ENCODE results near the gene ABO.
"Not testable (repeated sequence)": the region's sequence is repeated elsewhere in the genome, so short reads cannot be mapped to it uniquely, and the experiment has no call there.

The ABO gene

GRCh38 chr9:133284362-133284761 is 9.4 kb upstream of the ABO start:
- no peak for DNase-seq (ENCODE audit: low spot score)
- TF ChIP-seq, protein P1, sequence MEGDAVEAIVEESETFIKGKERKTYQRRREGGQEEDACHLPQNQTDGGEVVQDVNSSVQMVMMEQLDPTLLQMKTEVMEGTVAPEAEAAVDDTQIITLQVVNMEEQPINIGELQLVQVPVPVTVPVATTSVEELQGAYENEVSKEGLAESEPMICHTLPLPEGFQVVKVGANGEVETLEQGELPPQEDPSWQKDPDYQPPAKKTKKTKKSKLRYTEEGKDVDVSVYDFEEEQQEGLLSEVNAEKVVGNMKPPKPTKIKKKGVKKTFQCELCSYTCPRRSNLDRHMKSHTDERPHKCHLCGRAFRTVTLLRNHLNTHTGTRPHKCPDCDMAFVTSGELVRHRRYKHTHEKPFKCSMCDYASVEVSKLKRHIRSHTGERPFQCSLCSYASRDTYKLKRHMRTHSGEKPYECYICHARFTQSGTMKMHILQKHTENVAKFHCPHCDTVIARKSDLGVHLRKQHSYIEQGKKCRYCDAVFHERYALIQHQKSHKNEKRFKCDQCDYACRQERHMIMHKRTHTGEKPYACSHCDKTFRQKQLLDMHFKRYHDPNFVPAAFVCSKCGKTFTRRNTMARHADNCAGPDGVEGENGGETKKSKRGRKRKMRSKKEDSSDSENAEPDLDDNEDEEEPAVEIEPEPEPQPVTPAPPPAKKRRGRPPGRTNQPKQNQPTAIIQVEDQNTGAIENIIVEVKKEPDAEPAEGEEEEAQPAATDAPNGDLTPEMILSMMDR (IDR thresholded peaks at IDR 0.05; ENCODE audit: extremely low read depth, missing control alignments), result no peak

GRCh38 chr9:133283255-133284032 is 8.4 kb upstream of the ABO start:
- not testable (repeated sequence) for DNase-seq (ENCODE audit: low spot score)

- TF ChIP-seq, protein P1 (IDR thresholded peaks at IDR 0.05; ENCODE audit: extremely low read depth, missing control alignments), result no peak
- no peak for DNase-seq (ENCODE audit: low spot score)
Measured at GRCh38 chr9:133282464-133283238, 7.7 kb upstream of the ABO start.

GRCh38 chr9:133280392-133280791 is 5.4 kb upstream of the ABO start:
- no peak for DNase-seq (ENCODE audit: low spot score)
- TF ChIP-seq, protein P1 (IDR thresholded peaks at IDR 0.05; ENCODE audit: extremely low read depth, missing control alignments), result no peak

DNA sequence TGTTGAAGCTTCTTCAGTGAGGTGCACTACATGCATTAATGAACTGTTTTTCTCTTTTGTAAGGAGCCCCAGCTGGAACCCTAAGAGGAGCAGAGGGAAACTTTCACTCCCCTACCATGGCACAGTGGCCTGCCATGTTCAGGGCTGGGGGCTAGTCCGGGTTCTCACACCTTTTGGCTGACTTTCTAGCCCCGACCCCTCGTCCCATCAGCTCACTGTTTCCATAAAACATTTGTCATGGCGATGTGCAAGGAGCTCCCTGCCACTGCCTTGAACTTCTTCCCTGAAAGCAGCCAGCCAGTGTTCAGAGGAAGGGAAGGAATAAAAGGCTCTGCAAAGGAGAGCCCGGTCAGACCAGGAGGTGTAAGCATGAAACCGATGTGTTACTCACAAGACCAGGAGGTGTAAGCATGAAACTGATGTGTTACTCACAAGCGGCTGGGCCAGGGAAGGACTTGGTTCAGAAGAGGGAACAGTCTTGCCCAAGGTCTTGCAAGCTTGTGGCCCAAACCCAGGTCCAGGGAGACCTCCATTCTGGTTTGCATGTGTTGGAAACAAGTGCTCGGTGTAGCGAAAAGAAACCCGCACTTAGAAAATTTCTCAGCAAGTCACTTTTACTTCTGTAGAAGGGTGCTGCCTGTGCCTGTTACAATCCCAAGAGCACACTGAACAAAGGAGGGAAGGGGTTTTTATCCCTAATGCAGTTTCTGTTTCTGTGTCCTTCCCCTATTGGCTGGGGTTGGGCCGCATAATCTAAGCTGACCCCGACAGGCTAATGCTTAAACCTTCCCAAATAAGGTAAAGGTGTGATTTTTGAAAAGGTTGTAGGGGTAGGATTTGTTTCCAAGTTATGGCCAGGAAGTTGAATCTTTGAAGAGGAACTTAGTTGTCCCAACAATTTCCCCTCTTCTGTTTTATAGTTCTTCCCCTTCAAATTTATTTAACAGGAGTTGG is 3.4 kb upstream of the ABO start:
- TF ChIP-seq, protein P1 (IDR thresholded peaks at IDR 0.05; ENCODE audit: extremely low read depth, missing control alignments), result no peak
- no peak for DNase-seq (ENCODE audit: low spot score)

DNA sequence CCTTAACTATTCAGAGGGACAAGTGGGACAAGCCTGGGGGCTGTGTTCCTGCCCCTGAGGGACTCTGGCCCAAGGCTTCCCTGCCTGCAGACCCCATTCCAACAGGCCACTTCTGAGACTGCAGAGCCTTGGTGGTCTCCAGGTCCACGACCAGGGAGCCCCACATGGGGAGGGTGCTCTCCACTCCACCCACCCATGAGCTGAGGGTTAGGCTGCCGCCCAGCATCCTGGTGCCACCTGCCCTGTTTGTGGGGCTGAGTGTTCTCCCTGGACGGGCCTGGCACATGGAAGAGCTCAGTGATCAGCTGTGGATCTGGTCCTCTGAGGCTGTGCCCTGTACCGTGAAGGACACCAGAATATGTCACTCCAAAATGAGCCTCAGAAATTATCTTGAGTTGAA is 2.5 kb upstream of the ABO start:
- TF ChIP-seq, protein P1 (IDR thresholded peaks at IDR 0.05; ENCODE audit: extremely low read depth, missing control alignments), result no peak
- DNase-seq (ENCODE audit: low spot score), result no peak

DNA sequence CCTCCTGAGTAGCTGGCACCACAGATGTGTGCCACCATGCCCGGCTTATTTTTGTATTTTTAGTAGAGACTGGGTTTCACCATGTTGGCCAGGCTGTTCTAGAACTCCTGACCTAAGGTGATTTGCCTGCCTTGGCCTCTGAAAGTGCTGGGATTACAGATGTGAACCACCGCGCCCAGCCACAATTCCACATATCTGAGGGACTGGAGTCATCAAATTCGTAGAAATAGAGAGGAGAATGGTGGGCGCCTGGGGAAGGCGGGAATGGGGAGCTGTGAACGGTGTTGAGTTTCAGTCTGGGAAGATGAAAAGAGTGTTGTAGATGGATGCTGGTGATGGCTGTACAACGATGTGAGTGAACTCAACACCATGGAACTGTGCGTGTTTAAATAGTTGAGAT is 1.9 kb upstream of the ABO start:
- TF ChIP-seq, protein P1 (IDR thresholded peaks at IDR 0.05; ENCODE audit: extremely low read depth, missing control alignments), result no peak

More for the DNA sequence above, 1.9 kb upstream of the ABO start:
- no peak for DNase-seq (ENCODE audit: low spot score)
